Measurements from ENCODE around the gene STX3.
"Not testable (repeated sequence)": the region's sequence is repeated elsewhere in the genome, so short reads cannot be mapped to it uniquely, and the experiment has no call there.

Gene STX3

GRCh38 chr11:59759900-59760299, 4.7 kb downstream of the STX3 start:
- no peak for DNase-seq

- DNase-seq = no peak
Observed at GRCh38 chr11:59760771-59761170, 5.6 kb downstream of the STX3 start.

- no peak for DNase-seq
Observed at GRCh38 chr11:59761993-59762392, 6.8 kb downstream of the STX3 start.

GRCh38 chr11:59765068-59765735, 10.0 kb downstream of the STX3 start:
- no peak for DNase-seq

- no peak for DNase-seq
Observed at GRCh38 chr11:59766542-59767224, 11.5 kb downstream of the STX3 start.

- DNase-seq = no peak
Observed at GRCh38 chr11:59767225-59767611, 12.0 kb downstream of the STX3 start.

- DNase-seq = no peak
Observed at GRCh38 chr11:59769111-59769510, 13.9 kb downstream of the STX3 start.

- DNase-seq = no peak
Observed at GRCh38 chr11:59769828-59770227, 14.7 kb downstream of the STX3 start.

GRCh38 chr11:59770319-59770718, 15.1 kb downstream of the STX3 start:
- DNase-seq = no peak

GRCh38 chr11:59770869-59771268, 15.7 kb downstream of the STX3 start:
- DNase-seq = no peak

- DNase-seq = no peak
Observed at GRCh38 chr11:59771605-59772004, 16.4 kb downstream of the STX3 start.

GRCh38 chr11:59773083-59773440, 17.9 kb downstream of the STX3 start:
- no peak for DNase-seq

- no peak for DNase-seq
Observed at GRCh38 chr11:59776210-59777066, 21.3 kb downstream of the STX3 start.

GRCh38 chr11:59777104-59777503, 21.9 kb downstream of the STX3 start:
- DNase-seq = no peak

GRCh38 chr11:59778122-59778521, 22.9 kb downstream of the STX3 start:
- no peak for DNase-seq

GRCh38 chr11:59779487-59779886, 24.3 kb downstream of the STX3 start:
- DNase-seq = no peak

GRCh38 chr11:59782080-59782479, 26.9 kb downstream of the STX3 start:
- no peak for DNase-seq

GRCh38 chr11:59783632-59784090, 28.5 kb downstream of the STX3 start:
- no peak for DNase-seq

- not testable (repeated sequence) for DNase-seq
Observed at GRCh38 chr11:59784441-59784840, 29.3 kb downstream of the STX3 start.

- no peak for DNase-seq
Observed at GRCh38 chr11:59785818-59786217, 30.6 kb downstream of the STX3 start.

- DNase-seq = no peak
Observed at GRCh38 chr11:59787255-59787588, 32.0 kb downstream of the STX3 start.

GRCh38 chr11:59787816-59788215, 32.6 kb downstream of the STX3 start:
- no peak for DNase-seq

- DNase-seq = no peak
Observed at GRCh38 chr11:59791639-59792038, 36.5 kb downstream of the STX3 start.

GRCh38 chr11:59792507-59792906, 37.3 kb downstream of the STX3 start:
- DNase-seq = no peak
